SIG-M5 treated with dmso at 0.1 percent for 504 hours (cell line): ENCODE data around the gene RWDD4.
A peak's percentile ranks its signal among the peaks of the same experiment; 100 is the strongest.

Experiments used
- DNase-seq: peaks from one replicate; lab custom pipeline; 2025; ENCODE audit not compliant: unreplicated experiment; lab: John Stamatoyannopoulos, UW

The RWDD4 gene

DNA sequence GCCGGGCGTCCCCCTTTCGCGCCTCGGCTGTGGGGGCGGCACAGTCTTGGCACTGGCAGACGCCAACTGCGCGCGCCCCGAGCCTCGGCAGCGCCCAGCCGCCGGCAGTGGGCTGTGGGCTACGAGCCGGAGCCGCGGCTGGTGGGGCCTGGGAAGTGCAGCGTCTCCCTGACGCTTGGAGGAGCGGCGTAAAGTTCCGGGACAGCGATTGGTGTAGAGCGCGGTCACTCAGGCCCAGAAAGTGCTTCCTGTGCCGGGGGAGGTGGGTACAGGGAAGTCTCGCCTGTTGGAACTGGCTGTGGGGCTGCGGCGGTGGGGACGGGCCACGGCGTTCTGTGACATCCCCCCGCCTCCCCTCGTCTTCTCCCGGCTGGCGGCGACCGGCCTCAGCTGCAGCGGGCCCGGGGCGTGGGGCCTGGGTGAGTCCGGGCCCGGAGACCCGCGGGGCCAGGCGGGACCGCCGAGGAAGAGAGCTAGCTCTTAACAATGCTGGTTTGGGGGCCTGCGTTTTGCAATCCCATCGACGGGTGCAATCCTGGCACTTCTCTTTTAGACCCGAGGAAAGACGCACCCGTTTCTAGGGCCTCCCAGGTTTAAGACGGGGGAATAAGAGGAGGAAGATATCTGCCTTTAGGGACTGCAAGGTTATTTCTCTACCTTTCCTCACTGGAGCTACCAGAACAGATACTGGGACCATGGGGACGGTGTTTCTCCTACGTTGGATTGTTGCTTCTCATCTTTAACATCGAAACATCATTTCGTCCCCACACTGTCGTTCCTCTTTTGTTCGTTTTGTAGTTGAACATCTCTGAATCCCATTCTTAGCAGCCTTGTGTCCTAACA, at the start of gene RWDD4, which contains the start of gene TRAPPC11:
RWDD4 (minus strand) TSS at position 157 of the 843 bp plus-strand sequence. CDS start 233 bp downstream, outside the sequence.
TRAPPC11 (plus strand) TSS at position 265 of the 843 bp plus-strand sequence. CDS start 4,575 bp downstream, outside the sequence.
- peak; percentile 95 for DNase-seq

DNA sequence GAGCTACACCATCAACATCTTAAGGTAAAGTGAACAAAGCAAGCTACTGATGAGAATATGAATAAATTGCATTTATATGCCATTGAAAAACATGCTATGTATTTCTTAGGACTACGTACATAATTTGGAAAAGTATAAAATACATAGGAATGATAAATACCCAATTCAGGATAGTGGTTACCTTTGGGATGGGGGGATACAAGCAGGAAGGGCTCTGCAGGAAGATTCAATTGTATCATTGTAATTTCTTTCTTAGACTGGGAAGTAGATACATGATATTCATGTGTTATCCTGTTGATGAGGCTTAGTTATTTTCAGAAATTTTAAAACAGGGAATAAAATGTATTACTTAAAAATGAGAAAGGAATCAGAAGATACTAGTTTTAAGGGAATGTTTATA, 43.5 kb upstream of the RWDD4 start:
- no peak for DNase-seq

DNA sequence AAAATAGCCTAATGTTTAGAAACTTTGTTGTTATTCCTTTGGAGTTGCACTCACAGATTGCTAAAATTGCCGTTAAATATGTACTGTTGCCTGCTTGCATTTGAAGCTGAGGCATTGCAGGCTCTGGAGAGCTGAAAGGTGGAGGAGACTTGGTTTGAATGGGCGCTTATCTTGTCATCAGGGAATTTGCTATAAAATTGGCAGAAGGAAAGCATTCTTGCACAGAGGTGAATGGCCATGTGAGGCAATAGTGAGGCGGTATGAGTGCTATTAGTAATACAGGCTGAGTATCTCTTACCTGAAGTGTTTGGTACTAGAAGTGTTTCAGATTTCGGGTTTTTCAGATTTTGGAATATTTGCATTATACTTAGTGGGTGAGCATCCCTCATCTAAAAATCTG, 41.4 kb upstream of the RWDD4 start:
- no peak for DNase-seq

DNA sequence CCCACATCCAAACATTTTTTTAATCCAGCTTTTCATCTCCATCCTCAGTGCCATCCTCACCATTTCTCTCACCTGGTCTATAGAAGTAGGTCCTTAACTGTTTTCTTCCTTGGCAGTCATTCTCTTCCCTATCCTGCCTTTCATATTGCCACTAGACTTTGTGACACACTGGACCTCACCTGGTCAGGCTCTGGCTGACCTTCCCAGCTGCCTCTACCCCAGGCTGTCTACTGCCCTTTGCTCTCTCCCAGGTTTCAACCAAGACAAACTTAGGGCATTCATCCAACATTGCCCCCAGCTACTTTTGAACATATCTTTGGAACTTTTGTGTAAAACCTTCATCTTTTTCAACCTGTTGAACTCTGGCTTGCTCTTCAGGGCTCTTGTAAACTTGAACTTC, 39.9 kb upstream of the RWDD4 start:
- DNase-seq: no peak

DNA sequence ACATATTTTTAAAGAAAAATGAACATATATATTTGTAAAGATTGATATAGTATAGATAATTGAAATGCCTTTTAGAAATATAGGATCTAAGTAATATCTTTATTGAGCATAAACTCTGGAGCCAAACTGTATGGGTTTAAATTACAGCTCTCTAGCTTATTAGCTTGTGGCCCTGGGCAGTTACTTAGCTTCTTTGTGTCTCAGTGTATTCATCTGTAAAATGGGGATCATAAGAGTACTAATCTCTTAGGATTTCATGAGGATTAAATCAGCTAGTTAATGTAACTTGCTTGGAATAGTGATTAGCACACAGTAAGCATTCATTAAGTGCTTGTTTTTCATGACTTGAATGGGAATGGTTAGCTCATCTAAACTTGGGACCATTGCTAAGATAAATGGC, 32.9 kb upstream of the RWDD4 start:
- DNase-seq: no peak

DNA sequence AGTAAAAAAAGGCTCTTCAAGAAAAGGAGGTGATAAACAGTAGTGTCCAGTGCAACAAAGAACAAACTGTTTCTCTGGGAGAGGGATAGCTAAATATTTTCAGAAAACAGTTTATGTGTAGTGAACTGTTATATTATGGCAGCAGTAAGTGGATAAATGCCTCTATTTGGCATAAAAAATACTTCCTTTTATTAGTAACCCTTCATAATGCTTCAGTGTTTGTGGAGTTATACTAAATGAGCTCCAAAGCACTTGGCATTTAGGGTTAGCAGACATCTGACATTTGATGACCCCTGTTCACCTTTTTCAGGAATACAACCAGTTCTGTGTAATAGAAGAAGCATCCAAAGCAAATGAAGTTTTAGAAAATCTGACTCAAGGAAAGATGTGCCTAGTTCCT, 32.0 kb upstream of the RWDD4 start:
- no peak for DNase-seq

DNA sequence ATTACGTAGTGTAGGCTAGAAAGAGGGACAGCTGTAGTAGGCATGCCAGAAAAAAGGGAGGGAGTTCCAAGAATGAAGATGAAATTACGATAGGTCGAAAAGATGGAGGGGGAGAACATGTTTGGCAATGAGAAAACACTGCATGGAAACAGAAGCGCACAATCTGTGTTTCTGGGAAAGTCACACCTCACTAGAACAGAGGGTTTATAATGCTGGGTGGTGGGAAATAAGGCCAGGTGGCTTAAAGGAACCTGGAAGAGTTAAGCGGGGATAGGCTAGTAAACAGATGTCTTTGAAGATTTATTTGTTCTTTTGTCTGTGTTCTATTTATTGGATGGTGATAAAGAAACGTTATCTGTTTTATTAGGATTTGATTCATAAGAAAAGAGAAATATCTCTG, 29.2 kb upstream of the RWDD4 start:
- DNase-seq: no peak

DNA sequence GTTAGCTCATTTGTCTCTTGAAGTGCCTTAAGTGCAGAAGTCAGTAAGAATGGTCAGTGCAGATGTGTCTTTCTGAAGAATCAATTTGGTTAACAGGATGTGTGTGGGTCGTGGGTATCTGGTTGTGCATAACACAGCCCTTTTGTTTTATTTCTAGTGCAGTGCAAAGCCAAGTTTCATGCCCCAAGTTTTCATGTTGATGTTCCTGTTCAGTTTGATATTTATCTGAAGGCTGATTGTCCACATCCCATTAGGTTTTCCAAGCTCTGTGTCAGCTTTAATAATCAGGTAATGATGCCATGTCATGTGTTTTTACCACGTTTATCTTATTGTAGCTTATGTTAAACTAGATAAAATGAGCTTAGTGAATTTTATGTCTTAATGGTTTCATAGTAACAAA, 27.5 kb upstream of the RWDD4 start:
- no peak for DNase-seq

DNA sequence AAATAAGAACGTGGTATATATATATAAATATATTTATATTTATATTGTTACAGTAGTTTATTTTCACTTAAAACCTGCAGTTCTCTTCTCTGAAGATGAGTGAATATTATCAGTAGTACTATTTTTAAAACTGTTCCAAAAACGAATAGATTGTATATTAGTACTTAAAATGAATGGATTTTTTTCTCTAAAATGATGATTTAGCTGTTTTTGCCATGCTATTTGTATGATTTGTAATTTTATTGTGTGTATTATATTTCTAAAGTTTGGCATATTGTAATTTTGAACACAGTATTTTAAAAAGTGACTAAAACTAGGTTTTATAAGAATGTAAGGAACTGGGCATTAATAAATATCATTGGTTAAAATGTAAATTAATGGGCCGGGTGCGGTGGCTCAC, 22.1 kb upstream of the RWDD4 start:
- no peak for DNase-seq

DNA sequence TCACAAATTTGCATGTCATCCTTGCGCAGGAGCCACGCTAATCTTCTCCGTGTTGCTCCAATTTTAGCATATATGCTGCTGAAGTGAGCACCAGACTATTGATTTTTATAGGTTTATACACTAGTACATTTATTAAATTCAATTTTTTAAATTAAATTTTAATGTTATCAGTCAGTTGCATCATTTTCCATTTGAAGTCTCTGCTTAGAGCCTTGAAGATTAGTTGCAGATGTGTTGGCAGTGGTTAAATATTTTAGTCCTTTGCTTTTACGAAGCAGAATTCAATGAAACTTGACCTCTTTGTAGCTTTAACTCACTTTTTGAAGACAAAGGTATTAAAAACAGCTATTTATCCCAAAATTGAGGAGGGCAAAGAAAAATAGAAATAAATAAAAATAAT, 16.6 kb upstream of the RWDD4 start:
- no peak for DNase-seq

DNA sequence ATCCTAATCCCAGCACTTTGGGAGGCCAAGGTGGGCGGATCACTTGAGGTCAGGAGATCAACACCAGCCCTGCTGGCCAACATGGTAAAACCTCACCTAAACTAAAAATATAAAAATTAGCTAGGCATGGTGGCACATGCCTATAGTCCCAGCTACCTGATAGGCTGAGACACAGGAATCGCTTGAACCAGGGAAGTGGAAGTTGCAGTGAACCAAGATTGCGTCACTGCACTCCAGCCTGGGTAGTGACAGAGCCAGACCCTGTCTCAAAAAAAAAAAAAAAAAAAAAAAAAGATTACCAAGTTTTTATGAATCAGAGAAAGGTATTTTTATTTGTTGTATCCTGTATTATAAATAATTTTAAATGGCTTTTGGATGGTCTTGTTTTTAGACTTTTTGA, 15.2 kb upstream of the RWDD4 start:
- peak; percentile 38 for DNase-seq

DNA sequence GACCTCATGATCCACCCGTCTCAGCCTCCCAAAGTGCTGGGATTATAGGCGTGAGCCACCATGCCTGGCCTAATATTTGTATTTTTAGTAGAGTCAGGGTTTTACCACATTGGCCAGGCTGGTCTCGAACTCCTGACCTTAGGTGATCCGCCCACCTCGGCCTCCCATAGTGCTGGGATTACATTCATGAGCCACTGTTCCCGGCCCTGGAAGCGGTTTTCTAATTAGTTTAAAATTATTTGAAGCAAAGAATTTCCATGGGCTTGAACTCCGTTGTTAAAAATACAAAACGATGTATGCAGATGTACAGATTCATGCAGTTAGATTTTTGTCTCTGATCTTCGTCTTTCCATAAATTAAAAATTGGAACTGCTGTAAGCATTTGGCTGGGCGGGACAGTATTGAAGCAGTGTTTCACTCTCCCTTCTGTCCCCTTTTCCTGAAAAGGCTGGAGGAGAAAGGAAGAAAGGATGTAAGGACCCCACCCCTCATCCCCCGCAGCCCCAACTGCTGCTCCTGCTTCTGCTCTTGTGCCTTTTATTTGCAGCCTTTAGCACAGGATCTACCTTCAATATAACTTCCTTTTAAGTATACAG, 12.1 kb upstream of the RWDD4 start:
- DNase-seq: no peak

DNA sequence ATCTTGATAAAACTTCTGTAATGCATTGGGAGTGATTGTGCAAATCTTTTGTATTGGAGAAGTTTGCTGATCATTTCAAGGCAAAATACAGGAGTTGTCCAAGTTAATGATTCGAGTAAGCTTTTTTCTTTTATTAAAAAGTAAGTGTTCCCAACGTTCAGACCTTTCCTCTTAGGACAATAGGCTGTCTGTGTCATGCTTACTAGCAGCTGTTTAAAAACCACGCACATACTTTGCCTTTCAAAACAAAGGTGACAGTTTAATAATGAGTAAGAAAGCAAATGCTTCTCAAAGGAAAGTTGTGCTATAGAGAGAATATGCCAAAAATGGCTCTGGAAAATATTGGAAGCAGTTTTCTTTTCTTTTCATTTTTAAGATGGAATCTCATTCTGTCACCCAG, 11.3 kb upstream of the RWDD4 start:
- no peak for DNase-seq

DNA sequence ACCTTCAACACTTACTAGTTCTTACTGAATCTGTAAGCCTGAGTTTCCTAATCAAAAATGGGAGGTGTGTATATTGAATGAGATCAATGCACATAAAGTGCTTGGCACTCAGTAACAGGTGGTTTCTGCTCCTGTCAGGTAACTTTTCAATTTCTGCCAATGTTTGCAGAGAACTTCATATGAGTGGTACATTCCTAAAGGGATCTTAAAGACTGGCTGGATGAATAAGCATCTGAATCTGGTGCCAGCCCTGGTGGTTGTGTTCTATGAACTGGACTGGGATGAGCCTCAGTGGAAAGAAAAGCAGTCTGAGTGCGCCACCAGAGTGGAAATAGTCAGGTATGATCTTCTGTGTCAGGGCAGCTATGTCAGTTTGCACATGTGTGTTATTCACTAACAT, 7.1 kb upstream of the RWDD4 start:
- no peak for DNase-seq

DNA sequence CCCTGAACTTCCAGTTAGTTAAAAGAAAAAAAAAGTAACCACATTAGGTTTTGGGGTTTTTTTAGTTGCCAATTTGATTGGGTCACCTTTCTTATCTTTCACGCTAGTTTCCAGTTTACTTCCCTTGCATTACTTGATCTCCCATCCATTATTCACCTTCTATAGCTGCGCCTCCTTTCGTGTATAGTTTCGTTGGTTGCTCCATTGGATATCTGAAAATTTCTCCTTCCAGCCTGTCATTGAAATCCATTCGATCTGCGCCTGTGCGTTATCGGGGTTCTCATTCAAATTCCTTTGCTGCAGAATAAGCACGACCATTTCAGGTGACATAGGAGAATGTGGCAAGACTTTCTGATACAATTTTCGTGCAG, 872 bp upstream of the RWDD4 start:
- DNase-seq: peak; percentile 47

DNA sequence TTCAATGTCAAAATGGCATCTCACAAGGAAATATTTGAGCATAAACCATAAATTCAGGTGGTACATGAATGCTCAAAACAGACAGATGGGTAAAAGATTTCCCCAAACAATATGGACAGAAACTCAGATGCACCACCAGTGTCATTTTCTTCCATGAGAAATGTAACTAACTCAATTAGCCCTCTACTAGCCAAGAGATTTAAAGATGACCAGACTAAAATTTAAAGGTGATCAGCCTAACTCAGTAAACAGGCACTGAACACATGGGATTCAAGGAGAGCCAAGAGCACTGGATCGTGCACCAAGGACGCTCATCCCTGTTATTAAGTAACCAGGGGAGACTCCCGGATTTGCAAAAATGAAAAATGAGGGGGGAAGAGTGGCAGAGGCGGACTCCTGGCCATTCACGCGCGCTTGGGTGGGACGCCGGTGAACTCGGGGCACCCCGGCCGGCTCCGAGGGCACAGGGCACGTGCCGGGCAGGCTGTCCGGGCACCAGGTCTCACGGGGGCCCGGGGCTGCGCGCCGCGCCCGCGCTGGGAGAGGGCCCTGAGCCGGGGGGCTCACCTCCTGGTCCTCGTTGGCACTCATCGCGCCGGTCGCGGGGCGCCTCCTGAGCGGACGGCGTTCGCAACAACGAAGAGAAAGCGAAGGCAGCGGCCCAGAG, 490 bp downstream of the RWDD4 start:
- DNase-seq: no peak

DNA sequence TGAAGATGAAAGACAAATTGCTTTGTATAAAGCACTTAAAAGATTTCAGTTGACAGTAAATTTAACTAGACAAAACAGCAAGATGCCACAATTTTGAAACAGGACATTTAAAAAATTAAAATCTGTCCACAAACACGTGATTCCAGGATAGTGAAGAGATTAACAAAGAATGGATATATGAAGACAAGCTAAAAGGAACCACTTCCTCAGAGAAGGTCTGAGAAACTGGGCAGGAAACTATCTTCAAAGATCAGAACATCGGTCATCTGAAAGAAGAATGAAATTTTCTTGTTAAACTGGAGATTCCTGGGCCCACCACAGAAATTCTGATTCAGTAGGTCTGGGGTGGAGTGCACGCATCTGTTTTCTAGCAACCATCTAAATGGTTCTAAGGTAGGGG, 1.4 kb downstream of the RWDD4 start:
- peak; percentile 7 for DNase-seq

DNA sequence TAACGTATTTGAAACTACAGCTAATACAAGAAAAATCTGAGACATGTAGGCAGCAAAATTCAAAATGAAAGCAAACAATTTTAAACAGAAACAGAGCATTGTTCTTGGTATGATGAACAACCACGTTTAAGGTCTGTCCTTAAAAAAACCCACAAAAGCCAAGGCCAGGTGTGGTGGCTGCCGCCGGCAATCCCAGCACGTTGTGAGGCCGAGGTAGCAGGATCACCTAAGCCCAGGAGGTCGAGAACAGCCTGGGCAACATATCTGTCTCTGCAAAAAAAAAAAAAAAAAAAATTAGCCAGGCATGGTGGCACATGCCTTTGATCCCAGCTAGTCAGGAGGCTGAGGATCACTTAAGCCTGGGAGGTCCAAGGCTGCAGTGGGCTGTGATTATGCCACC, 13.7 kb downstream of the RWDD4 start:
- no peak for DNase-seq

DNA sequence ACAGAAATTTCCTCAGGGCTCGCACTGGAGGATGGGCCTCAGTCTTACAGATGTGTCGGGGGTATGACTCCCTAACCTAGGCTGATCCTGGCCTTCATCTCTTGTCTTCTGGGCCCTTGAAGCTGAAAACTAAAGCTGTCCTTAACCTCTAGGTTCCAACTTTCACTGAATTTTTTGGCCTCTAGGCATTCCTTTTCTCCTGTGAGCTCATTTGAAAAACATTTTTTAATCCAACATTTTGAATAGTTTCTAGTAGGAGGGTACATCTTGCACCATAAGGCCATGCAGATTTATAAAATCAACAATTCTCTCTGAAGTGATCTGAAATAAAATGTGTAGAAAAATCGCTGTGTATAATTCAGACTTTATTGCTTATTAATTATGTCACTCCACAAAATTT, 19.7 kb downstream of the RWDD4 start:
- no peak for DNase-seq

DNA sequence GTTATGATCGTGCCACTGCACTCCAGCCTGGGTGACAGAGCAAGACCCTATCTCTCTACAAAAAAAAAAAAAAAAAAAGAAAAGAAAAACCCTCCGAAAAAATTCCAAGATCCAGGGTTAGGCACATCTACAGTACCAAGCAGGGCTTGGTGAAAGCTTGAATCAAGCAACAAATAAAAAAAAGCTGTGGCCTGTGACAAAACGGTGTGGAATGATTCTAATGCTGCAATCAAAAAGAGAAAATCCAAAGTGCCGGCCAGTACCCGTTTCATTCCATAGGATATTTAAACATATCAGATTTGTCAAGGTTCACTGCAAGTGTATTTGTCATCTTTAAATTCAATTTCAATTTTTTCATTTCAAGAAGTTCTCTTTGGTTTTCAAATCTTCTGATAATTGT, 20.5 kb downstream of the RWDD4 start:
- DNase-seq: no peak

DNA sequence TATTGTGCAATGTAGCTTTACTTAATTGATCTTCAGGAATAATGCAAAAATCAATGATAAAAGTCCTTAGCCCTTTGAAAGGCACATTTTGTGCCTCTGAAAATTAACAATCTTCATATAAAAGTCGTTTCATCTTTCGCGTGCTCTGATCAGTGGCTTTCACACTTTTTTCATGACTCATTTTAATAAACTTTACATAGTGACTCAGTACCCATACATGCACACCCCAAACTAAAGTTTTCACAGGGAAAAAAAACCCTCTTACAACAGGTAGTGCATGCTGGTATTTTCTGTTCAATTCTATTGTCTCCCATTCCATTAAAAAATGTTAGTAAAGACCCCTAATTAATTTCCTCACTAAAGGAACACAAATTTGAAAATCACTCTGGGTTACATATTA, 21.5 kb downstream of the RWDD4 start:
- DNase-seq: no peak

DNA sequence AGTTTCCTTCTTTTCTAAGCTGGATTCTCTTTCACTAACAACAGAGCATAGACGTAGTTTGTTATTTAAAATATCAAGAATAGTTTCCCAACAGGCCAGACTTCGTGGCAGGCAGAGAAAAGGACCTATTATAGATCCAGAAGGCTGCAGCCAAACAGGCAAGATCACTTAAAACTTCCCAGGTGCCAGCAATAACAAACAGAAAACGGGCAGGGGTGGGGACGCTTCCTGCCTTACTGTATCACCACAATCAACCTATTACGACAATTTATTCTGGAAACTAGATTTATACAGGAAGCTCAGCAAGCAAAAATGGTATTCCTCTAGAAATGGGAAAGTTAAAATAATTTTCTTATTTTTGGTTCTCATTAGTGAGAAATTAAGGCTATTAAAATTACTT, 22.1 kb downstream of the RWDD4 start:
- no peak for DNase-seq
